ENCODE measurements around the gene GLIS2.
"Not testable (repeated sequence)": the region's sequence is repeated elsewhere in the genome, so short reads cannot be mapped to it uniquely, and the experiment has no call there.

GLIS2 gene

GRCh38 chr16:4333308-4333638, 17.4 kb downstream of the GLIS2 start:
- Histone ChIP-seq H3K79me2 (ENCODE audit: insufficient read depth, low read length) (no peaks in the 10 kb centered on the region), H3K4me1 (ENCODE audit: insufficient read depth, low read length, severe bottlenecking) (no peaks in the 10 kb centered on the region), H2AFZ (ENCODE audit: low read length) (no peak overlapping the region), H3K9me3 (ENCODE audit: low read length) (no peaks in the 10 kb centered on the region), H3K27me3 (ENCODE audit: insufficient read depth, low read length) (peaks cover 12% of the 10 kb centered on the region; the same call in 1 of the 2 replicates), H3K36me3 (ENCODE audit: insufficient read depth, low read length) (no peaks in the 10 kb centered on the region), H4K20me1 (ENCODE audit: insufficient read depth, low read length) (no peaks in the 10 kb centered on the region), H3K9ac (ENCODE audit: low read length) (no peak overlapping the region), H3K4me3 (ENCODE audit: low read depth, low read length, poor library complexity, severe bottlenecking) (no peak overlapping the region), H3K4me2 (ENCODE audit: low read length) (no peak overlapping the region), H3F3A (ENCODE audit: insufficient read depth, low read length) (no peaks in the 10 kb centered on the region), H3K9me2 (ENCODE audit: low read depth, low read length) (no peaks in the 10 kb centered on the region), H3K27ac (ENCODE audit: low read depth, low read length, poor library complexity, severe bottlenecking) (no peak overlapping the region)
- no peak for TF ChIP-seq EZH2 (IDR thresholded peaks at IDR 0.05; ENCODE audit: borderline replicate concordance, low read length)
- TF ChIP-seq, protein P1, sequence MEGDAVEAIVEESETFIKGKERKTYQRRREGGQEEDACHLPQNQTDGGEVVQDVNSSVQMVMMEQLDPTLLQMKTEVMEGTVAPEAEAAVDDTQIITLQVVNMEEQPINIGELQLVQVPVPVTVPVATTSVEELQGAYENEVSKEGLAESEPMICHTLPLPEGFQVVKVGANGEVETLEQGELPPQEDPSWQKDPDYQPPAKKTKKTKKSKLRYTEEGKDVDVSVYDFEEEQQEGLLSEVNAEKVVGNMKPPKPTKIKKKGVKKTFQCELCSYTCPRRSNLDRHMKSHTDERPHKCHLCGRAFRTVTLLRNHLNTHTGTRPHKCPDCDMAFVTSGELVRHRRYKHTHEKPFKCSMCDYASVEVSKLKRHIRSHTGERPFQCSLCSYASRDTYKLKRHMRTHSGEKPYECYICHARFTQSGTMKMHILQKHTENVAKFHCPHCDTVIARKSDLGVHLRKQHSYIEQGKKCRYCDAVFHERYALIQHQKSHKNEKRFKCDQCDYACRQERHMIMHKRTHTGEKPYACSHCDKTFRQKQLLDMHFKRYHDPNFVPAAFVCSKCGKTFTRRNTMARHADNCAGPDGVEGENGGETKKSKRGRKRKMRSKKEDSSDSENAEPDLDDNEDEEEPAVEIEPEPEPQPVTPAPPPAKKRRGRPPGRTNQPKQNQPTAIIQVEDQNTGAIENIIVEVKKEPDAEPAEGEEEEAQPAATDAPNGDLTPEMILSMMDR (IDR thresholded peaks at IDR 0.05; ENCODE audit: low read length), result no peak

DNA sequence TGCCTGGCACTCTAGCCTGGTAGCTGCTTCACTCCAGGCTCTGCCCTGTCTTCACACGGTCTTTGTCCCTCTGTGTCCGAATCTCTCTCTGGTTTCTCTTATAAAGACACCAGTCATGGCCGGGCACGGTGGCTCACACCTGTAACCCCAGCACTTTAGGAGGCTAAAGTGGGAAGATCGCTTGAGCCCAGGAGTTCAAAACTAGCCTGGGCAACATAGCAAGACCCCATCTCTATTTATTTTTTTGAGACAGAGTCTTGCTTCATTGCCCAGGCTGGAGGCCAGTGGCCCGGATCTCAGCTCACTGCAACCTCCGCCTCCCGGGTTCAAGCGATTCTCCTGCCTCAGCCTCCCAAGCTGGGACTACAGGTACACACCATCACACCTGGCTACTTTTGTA, 17.8 kb downstream of the GLIS2 start:
- not testable (repeated sequence) for H3K4me2 ChIP-seq (ENCODE audit: low read length); H3K9ac ChIP-seq (ENCODE audit: low read length); H4K20me1 ChIP-seq (ENCODE audit: insufficient read depth, low read length); H3K4me3 ChIP-seq (ENCODE audit: low read depth, low read length, poor library complexity, severe bottlenecking); H3K27ac ChIP-seq (ENCODE audit: low read depth, low read length, poor library complexity, severe bottlenecking); H3F3A ChIP-seq (ENCODE audit: insufficient read depth, low read length); H3K9me3 ChIP-seq (ENCODE audit: low read length); H3K36me3 ChIP-seq (ENCODE audit: insufficient read depth, low read length); H3K9me2 ChIP-seq (ENCODE audit: low read depth, low read length); H3K79me2 ChIP-seq (ENCODE audit: insufficient read depth, low read length); H2AFZ ChIP-seq (ENCODE audit: low read length); H3K4me1 ChIP-seq (ENCODE audit: insufficient read depth, low read length, severe bottlenecking)
- H3K27me3 ChIP-seq (ENCODE audit: insufficient read depth, low read length), result peaks cover 11% of the 10 kb centered on the region; the same call in 1 of the 2 replicates

- TF ChIP-seq, protein P1 (IDR thresholded peaks at IDR 0.05; ENCODE audit: low read length), result no peak
- no peak for TF ChIP-seq EZH2 (IDR thresholded peaks at IDR 0.05; ENCODE audit: borderline replicate concordance, low read length)
- Histone ChIP-seq H3K9me2 (ENCODE audit: low read depth, low read length) (no peaks in the 10 kb centered on the region), H3K4me3 (ENCODE audit: low read depth, low read length, poor library complexity, severe bottlenecking) (no peak overlapping the region), H3K4me2 (ENCODE audit: low read length) (no peak overlapping the region), H3K79me2 (ENCODE audit: insufficient read depth, low read length) (no peaks in the 10 kb centered on the region), H3K4me1 (ENCODE audit: insufficient read depth, low read length, severe bottlenecking) (no peaks in the 10 kb centered on the region), H3K27ac (ENCODE audit: low read depth, low read length, poor library complexity, severe bottlenecking) (no peak overlapping the region), H2AFZ (ENCODE audit: low read length) (no peak overlapping the region), H3K36me3 (ENCODE audit: insufficient read depth, low read length) (peaks cover 14% of the 10 kb centered on the region), H4K20me1 (ENCODE audit: insufficient read depth, low read length) (no peaks in the 10 kb centered on the region), H3K9ac (ENCODE audit: low read length) (no peak overlapping the region), H3K9me3 (ENCODE audit: low read length) (no peaks in the 10 kb centered on the region), H3F3A (ENCODE audit: insufficient read depth, low read length) (no peaks in the 10 kb centered on the region), H3K27me3 (ENCODE audit: insufficient read depth, low read length) (peaks cover 5% of the 10 kb centered on the region; the same call in 1 of the 2 replicates)
Measured at GRCh38 chr16:4334724-4335495, 19.0 kb downstream of the GLIS2 start.

Data from OCI-LY1 (cell line).